Measurements from ENCODE around the gene FYN.

Gene FYN

GRCh38 chr6:111880181-111880888 is 7.1 kb upstream of the FYN start:
- DNase-seq: peak; percentile 88

- no peak for DNase-seq
These were observed 2.5 kb upstream of the FYN start for GRCh38 chr6:111875741-111876140.

GRCh38 chr6:111874025-111874415 is 768 bp upstream of the FYN start:
- DNase-seq: no peak

GRCh38 chr6:111872401-111873177 is 663 bp downstream of the FYN start:
- DNase-seq: peak; percentile 32

DNA sequence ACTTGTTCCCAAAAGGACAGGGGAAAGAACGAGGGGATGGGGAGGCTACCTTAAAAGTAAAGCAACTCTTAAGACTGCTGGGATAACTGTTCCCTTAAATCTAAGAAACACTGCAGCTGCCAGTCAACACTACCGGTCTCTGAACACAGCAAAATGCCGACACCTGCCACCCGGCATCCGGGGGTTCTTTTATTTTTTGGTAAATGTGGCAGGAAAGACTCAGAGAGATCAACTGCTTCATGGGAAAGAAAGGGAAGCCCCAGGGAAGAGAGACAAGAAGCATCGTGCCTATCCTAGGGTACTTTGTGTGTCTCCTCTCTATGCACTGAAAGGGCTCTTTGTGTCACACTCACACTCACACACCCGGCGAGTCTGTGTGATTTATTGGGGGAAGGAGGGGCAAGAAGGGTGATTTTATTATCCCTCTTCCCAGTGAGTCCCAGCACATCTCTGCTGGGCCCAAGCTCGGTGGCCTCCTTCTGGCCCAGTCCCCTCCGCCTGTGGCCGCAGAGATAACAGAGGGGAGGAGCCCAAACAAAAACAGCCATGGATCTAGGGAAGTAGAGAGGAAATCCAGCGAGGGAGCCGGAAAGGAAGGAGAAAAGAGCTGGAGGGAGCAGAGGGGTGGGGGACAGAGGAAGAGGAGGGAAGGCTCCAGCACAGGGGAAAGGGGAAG is 1.4 kb downstream of the FYN start:
- no peak for DNase-seq

DNA sequence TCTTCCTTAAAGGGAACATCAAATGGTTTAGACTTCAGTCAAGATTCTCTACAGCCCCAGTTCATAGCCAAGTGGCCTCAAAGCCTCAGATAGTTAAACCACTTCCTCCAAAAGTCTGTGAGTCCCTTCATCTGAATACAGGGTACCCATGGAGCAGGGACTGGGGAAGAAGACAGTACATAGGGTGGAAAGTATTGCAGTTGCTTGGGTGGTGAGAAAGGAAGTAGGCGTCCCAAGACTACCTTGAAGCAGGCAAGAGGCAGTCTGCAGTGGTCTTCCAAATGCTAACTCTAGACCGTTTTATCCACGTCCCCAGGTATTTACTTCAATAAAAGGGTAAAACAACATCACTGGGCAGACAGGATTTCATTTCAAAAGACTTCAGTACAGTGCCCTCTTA is 2.0 kb downstream of the FYN start:
- DNase-seq: no peak

DNA sequence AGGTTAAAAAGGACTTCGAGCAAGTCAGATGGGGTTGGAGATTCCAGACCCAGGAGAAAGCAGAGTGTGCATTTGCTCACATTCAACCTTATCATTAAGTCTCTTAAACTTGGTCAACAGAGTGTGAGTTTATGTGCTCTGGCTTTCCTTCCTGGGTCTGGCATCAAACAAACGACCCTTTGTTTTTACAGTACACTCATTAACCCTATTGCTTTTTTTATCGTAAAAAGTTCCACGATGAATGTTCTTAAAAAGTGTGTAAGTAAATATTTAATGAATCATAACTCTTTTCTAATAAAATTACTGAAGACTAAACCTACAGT is 2.5 kb downstream of the FYN start:
- no peak for DNase-seq

GRCh38 chr6:111870051-111870741 is 3.1 kb downstream of the FYN start:
- no peak for DNase-seq

GRCh38 chr6:111866857-111867256 is 6.4 kb downstream of the FYN start:
- DNase-seq: no peak

DNA sequence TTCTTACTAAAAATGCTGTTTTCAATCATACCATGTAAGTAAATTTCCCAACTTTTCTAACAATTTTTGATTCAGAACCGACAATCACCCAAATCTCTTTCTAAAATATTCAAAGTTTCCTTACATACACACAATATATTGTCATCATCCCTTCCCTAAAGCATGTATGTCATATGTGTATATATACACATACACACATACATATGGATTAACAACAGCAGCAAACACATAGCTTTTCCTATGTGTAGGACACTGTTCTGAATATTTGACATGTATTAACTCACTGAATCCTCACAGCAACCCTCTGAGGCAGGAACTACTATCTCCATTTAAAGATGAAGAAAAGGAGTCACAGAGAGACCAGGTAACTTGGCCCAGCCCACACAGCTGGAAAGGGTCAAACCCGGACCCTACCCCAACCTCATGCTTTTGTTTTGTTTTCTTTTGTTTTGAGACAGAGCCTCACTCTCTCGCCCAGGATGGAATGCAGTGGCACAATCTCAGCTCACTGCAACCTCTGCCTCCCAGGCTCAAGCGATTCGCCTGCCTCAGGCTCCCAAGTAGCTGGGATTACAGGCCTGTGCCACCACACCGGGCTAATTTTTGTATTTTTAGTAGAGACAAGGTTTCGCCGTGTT is 7.2 kb downstream of the FYN start:
- no peak for DNase-seq

GRCh38 chr6:111865049-111865585 is 8.1 kb downstream of the FYN start:
- no peak for DNase-seq

- DNase-seq: no peak
These were observed 8.9 kb downstream of the FYN start for GRCh38 chr6:111864138-111865048.

DNA sequence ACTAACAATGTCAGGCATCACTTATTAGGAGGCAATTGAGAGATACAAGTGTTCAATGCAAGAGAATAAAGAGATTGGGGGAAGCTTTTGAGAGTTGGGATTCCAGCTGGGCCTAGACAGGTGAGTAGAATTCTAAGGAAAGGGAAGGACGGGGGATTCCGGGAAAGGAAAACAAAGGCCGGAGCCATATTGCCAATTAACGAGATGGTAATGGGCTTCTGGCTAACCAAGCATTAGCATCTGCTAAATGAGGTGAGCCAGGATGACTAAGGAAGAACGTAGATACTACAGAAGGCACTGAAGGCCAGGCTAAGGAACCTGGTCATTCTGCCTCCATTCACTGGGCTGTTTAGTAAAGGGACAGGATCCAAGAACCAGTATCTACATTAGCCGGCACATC is 10.5 kb downstream of the FYN start:
- no peak for DNase-seq

DNA sequence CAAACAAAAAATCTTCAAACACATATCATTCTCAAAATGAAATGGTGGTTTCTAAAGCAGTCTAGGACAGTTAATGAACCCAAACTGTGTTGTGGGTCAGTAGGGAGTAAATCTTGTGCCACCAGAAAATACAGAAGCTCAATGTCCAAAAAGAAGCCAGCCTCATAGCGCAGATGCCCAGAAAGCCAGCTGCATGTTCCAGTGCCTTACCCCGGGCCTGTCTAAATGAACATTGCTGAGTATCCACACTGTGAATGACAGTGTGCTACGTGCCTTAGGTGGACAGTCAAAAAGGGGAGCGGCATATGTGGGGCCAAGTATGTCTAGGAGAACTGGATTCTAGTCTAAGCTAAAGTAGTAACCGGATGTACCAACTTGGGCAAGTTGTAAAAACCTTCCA is 10.9 kb downstream of the FYN start:
- no peak for DNase-seq

DNA sequence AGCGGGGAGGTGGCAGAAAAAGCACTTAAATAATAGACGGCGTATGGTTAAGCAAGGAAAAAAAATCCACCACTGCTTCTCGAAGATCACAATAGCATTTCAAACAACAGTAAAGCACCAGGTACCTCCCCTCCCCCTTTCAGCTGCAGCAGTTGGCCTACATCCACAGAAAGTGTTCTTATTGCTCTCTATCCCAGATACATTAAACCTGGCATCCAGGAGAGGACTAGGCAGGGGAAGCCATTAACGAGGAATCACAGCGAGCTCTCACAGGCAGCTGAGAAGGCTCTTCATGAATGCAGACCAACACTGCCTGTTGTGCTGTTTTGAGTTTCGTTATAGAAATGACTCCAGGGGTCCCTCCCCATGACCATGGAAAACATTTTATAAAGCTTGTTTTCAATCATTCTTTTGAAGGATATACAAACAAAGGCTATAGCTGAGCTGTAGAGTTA is 11.8 kb downstream of the FYN start:
- no peak for DNase-seq

- no peak for DNase-seq
These were observed 14.9 kb downstream of the FYN start for GRCh38 chr6:111858347-111858746.

DNA sequence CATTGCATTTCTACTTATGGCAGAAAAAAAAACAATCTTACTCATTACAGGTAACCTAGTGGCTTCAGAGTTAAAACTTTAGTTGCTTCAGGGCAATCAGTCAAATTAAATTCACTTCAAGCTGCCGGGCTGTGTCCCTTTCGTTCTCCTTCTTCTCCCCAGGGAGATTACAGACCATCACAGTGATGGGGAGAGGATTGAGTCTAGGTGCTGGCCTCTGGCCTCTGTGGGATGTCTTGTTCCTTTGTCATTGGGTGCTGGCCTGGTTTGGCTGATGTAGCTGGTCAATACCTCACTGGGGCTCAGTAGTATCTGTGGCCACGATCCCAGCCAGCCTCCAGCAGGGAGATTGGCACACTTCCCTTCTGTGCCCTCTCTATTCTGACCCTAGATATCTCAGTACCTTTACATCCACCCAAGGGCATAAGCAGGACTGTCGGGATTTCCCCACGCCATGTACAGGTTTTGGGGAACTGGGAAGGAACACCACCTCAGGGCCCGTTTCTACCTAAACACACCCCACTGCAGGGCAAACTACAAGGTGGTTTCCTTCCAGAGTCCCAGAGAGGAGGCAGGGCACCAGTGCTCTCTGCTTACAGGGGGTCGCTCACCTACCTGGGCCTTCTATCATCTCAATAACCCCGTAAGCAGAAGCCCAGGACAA is 15.4 kb downstream of the FYN start:
- DNase-seq: no peak

DNA sequence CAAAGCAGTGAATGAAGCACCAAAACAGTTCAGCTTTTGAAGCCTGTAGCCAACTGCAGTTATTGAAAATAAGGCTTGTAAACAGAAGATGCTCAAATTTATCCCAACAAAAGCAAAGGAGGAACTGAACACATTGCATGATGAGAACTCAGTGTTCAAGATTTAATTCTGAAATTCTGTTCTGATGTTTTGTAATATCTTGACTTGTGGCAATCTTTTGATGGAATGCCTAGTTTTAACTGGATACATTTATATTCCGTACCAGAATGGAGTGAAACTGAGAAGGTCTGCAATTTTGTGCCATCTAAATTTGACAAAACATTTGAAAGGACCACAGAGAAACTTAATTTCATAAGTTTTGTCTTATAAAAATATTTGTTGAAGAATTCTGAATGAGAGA is 17.5 kb downstream of the FYN start:
- DNase-seq: no peak

DNA sequence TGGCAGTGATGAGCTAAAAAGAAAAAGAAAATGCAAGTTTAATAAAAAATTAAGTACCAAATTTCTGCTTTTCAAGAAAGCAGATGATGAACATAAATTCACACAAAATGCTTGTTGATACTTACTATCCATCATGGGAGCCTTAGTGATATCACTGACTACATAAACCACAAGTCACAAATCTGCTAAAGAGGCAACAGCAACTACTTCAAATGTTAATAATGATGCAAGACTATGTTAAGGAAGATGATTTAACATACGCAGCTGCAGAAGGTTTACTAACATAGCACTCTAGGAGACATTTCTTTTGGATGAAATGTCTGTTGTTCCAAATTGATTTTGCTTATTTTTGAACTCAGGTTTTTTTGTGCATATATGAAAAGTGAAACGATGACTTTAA is 18.6 kb downstream of the FYN start:
- DNase-seq: peak; percentile 66

- peak; percentile 32 for DNase-seq
These were observed 20.5 kb downstream of the FYN start for GRCh38 chr6:111852725-111853124.

Data from fibroblast of upper back skin (primary cell).